HT1080 (cell line): ENCODE measurements around the gene PBRM1. TPM values are rescaled to one million over a fixed set of nuclear protein-coding genes. Genes with fewer than 3 reads are reported as not detected.

ENCODE experiments used
- DNase-seq: peaks from one replicate; pipeline ENCODE4 v3.0.0-alpha.2; 2015; ENCODE audit warnings: low read depth
- total RNA-seq: library from RNA; depleted of rRNA; stranded (reverse); fragments of >200 nt; shearing (Covaris generic); gene quantifications from 2 replicates; pipeline ENCODE4 v1.2.3, GENCODE V29; 2014

The PBRM1 gene
- total RNA-seq, 1 experiment from 2014 or later, result 40.8 TPM

DNA sequence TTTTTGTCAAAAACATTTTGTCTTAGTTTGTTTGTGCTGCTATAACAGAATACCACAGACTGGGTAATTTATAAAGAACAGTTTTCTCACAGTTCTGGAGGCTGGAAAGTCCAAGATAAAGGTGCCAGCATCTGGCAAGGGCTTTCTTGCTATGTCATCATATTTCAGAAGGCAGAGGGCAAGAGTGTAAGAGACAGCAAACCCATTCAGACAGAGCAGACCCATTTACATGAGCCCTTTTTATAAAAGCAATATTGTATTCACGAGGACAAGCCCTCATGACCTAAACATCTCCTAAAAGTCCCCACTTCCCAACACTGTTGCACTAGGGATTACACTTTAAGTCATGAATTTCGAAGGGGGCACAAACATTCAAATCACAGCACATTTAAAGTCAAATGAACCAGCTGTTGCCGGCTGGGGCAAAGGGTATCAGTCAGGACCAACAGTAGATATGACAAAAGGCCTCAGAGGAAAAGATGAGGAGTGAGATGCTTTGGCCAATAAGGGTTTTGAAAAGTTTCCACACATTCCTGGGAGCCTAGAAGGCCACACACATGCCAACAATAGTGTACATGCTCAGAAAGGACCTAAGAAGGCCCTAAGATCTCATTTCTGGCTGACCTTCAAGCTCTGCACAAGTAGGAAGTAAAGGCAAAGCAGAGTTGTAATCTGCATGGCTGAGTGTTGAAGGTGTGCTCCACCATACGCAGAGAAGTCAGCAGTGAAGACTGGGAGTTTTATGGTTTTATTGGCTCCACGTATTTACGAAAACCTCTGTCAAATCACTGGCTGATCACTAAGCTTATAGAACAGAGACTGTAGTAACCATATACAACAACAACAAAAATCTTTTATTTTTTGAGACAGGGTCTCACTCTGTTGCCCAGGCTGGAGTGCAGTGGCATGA is 111.4 kb downstream of the PBRM1 start:
- DNase-seq, result no peak

GRCh38 chr3:52572221-52572620 is 113.5 kb downstream of the PBRM1 start:
- no peak for DNase-seq

- DNase-seq, result no peak
These were observed 115.6 kb downstream of the PBRM1 start for GRCh38 chr3:52570076-52570475.

DNA sequence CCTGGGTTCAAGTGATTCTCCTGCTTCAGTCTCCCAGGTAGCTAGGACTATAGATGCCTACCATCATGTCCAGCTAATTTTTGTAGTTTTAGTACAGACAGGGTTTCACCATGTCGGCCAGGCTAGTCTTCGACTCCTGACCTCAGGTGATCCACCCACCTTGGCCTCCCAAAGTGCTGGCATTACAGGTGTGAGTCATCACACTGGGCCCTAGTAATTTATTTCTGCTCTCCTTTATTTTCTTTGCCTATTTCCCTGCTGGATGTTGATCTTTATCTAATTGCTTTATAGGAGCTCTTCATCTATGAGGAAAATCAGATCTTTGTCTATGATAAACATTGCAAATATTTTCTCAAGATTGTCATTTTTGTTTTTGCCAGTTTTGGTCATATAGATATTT is 117.6 kb downstream of the PBRM1 start:
- no peak for DNase-seq

- DNase-seq, result no peak
These were observed 121.7 kb downstream of the PBRM1 start for GRCh38 chr3:52563984-52564383.

DNA sequence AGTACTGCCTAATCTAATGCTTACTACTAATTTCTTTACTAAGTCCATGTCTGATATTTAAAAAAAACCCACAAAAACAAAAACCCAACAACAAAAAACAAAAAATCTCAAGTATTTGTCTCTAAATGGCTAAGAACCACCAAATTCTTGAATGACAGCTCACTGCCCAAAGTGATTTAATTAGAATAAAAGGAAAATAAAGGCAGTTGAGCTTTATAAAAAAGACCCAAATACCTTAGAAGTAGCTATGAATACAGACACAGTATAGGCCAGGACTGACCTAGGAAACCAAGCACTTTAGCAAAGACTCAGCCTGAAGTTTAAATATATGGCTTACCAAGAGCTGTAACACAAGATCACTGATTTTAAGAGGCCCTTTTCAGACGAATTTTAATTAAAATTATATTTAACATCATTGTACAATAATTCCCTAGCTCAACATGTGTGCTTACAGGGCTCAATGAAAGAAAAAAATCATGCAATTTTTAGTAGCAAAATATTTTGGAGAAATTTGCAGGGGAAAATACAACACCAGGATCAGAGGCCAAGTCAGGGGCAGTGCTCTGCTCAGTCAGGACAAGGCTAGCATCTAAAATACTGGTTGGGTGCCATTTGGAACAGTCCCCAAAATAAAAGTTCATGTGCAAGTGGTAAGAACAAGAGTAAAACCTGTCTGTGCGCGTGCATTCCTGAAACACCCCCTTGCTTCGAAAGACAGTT is 124.5 kb downstream of the PBRM1 start:
- no peak for DNase-seq

- no peak for DNase-seq
These were observed 127.3 kb downstream of the PBRM1 start for GRCh38 chr3:52558436-52558835.

- DNase-seq, result no peak
These were observed 128.4 kb downstream of the PBRM1 start for GRCh38 chr3:52557011-52557960.

- no peak for DNase-seq
These were observed 130.7 kb downstream of the PBRM1 start for GRCh38 chr3:52555056-52555455.

DNA sequence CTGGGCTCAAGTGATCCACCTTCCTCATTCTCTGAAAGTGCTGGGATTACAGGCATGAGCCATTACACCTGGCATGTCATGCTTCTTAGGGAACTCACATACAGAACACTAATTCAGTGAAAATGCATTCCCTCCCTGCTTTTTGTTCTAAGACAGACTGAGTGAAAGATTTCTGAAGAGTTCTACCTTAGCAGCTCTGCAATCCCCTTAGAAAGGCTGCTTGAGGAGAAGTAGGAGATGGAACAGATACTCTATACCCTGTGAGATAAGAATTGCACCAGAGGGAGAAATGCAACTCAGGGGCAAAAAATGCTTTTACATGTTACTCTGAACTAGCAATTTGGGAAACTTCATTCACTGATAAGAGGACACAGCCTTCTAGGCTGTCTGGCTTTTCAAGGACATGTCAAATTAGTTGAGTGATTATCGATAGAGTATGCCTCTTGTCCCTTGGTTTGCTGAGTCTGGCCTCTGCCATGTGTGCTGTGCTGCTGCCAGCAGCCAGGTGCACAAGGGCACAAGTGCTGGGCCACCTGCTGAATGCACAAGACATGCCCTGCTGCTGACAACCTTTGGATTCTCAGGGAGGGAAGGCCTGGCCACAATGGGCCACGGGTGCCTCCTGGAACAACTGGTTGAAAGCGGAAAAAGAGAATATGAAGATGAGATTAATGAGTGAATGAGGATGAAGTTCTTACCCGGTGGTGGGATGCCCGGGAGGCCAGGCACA is 131.5 kb downstream of the PBRM1 start:
- no peak for DNase-seq

DNA sequence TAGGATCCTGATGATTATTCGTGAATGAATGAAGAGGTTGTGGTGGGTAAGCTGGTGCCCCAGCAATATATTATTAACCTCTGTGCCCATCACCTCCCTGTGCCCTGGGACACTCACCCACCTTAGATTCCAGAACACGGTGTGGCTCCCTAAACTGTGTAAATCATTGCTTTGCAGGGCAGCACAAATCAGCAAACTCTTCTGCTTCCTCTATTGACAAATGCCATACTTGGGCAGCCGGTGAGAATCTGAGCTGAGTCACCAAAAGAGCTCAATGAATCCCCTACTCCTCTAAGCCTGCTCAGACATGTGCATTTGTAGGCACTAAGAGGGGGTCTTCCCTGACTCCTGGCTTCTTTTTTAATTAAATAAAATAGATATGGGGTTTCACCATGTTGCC is 133.6 kb downstream of the PBRM1 start:
- no peak for DNase-seq

- DNase-seq, result no peak
These were observed 134.6 kb downstream of the PBRM1 start for GRCh38 chr3:52551118-52551517.

GRCh38 chr3:52547143-52547542 is 138.6 kb downstream of the PBRM1 start:
- DNase-seq, result no peak

GRCh38 chr3:52546111-52546901 is 139.4 kb downstream of the PBRM1 start:
- DNase-seq, result no peak

DNA sequence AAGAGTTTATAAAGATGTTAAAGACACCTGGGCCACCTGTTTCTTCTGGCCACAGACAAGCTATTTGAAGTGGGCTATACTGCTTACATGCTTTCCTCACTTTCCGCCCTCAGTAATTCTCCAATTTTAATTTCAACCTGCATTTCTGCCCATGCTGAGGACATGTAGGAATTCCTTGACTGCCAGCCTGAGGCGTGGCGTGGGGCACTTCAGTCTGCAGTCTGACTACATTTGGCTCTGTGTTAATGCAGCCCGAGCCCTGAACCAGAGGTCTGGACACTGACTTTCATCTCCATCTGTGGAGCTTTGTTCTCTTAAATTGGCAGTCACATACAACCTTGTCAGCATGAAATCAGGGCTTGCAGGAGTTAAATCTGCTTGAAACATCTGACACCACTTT is 140.8 kb downstream of the PBRM1 start:
- no peak for DNase-seq

DNA sequence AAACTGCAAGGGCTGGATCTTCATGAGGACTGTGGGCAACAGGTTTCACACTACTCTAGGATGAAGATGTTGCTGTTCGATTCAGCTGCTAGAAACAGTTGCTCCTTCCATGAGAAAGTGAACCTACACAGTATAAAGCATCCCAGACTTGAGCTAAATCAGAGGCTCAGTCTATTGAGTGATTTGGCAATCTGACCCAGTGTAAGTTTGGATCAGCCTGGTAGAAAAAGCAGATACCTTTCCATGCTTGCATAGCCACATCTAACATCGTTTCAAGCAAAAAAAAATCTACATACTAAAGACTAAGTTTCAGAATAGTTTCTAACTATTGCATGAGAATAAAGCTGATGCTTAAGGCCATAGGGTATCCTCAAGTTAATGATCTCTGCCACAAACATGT is 144.7 kb downstream of the PBRM1 start:
- no peak for DNase-seq

GRCh38 chr3:52539010-52539653 is 146.6 kb downstream of the PBRM1 start:
- peak; percentile 34 for DNase-seq

GRCh38 chr3:52537726-52538421 is 147.8 kb downstream of the PBRM1 start:
- no peak for DNase-seq

- DNase-seq, result no peak
These were observed 148.5 kb downstream of the PBRM1 start for GRCh38 chr3:52537165-52537620.
